ENCODE results near the gene VWA2.

The VWA2 gene

GRCh38 chr10:114261076-114261475 lies 22.0 kb downstream of the VWA2 start:
- FAIRE-seq (no peak), DNase-seq (ENCODE audit: insufficient read length, low spot score) (no peak)
- TF ChIP-seq CTCF (IDR thresholded peaks at IDR 0.05; ENCODE audit: insufficient read depth, missing control alignments): no peak

- FAIRE-seq (no peak), DNase-seq (ENCODE audit: insufficient read length, low spot score) (no peak)
- no peak for TF ChIP-seq CTCF (IDR thresholded peaks at IDR 0.05; ENCODE audit: insufficient read depth, missing control alignments)
Observed at GRCh38 chr10:114262496-114262895, 23.4 kb downstream of the VWA2 start.

- no peak for FAIRE-seq
- TF ChIP-seq CTCF (IDR thresholded peaks at IDR 0.05; ENCODE audit: insufficient read depth, missing control alignments): no peak
- no peak for DNase-seq (ENCODE audit: insufficient read length, low spot score)
Observed at GRCh38 chr10:114265392-114266053, 26.5 kb downstream of the VWA2 start.

- no peak for DNase-seq (ENCODE audit: insufficient read length, low spot score)
- no peak for FAIRE-seq
- TF ChIP-seq CTCF (IDR thresholded peaks at IDR 0.05; ENCODE audit: insufficient read depth, missing control alignments): no peak
Observed at GRCh38 chr10:114266521-114266920, 27.5 kb downstream of the VWA2 start.

GRCh38 chr10:114271075-114271778 lies 32.2 kb downstream of the VWA2 start:
- no peak for DNase-seq (ENCODE audit: insufficient read length, low spot score)
- FAIRE-seq: no peak
- no peak for TF ChIP-seq CTCF (IDR thresholded peaks at IDR 0.05; ENCODE audit: insufficient read depth, missing control alignments)

GRCh38 chr10:114271779-114272167 lies 32.7 kb downstream of the VWA2 start:
- FAIRE-seq (no peak), DNase-seq (ENCODE audit: insufficient read length, low spot score) (no peak)
- no peak for TF ChIP-seq CTCF (IDR thresholded peaks at IDR 0.05; ENCODE audit: insufficient read depth, missing control alignments)

- TF ChIP-seq CTCF (IDR thresholded peaks at IDR 0.05; ENCODE audit: insufficient read depth, missing control alignments): no peak
- no peak for DNase-seq (ENCODE audit: insufficient read length, low spot score)
- FAIRE-seq: no peak
Observed at GRCh38 chr10:114272696-114273095, 33.6 kb downstream of the VWA2 start.
